GM12801 (cell line): ENCODE data around the gene NDE1.

ENCODE experiments used
- CTCF ChIP-seq: IDR thresholded peaks from one replicate; pipeline ENCODE4 v1.5.1; 2011; ENCODE audit warnings: control low read depth; ENCODE audit not compliant: insufficient read length; ENCODE audit errors: extremely low read depth

The NDE1 gene

GRCh38 chr16:15653227-15653626 lies 3.2 kb downstream of the NDE1 start:
- TF ChIP-seq CTCF = no peak

- TF ChIP-seq CTCF = no peak
These were observed 4.5 kb downstream of the NDE1 start for GRCh38 chr16:15654591-15654990.

GRCh38 chr16:15658149-15658548 lies 8.1 kb downstream of the NDE1 start:
- TF ChIP-seq CTCF = no peak

GRCh38 chr16:15658556-15658955 lies 8.5 kb downstream of the NDE1 start:
- TF ChIP-seq CTCF = no peak

- no peak for TF ChIP-seq CTCF
These were observed 10.2 kb downstream of the NDE1 start for GRCh38 chr16:15660203-15660601.

- no peak for TF ChIP-seq CTCF
These were observed 15.1 kb downstream of the NDE1 start for GRCh38 chr16:15665107-15665506.

GRCh38 chr16:15667091-15667742 lies 17.2 kb downstream of the NDE1 start:
- no peak for TF ChIP-seq CTCF
